Tibial artery (tissue), 4 donors: Measurements from ENCODE around the gene TESK2.
"Not testable (repeated sequence)": the region's sequence is repeated elsewhere in the genome, so short reads cannot be mapped to it uniquely, and the experiment has no call there.

ENCODE experiments used
- DNase-seq, 2 donors: peaks; one replicate each; pipeline ENCODE4 v3.0.0-alpha.2; 2019
- H3K27ac ChIP-seq, 2 donors: fragments of 200-600 bp; sonication (generic) in 1 of 2; 1 replicate in 1 of 2; 2 replicates in 1 of 2; pipeline ENCODE4 v1.5.1; 2018 to 2019; ENCODE audit warnings: mild to moderate bottlenecking in 1 of 2
- H3K27me3 ChIP-seq, 2 donors: fragments of 200-600 bp; sonication (generic) in 1 of 2; one replicate each; pipeline versions ENCODE4 v1.5.1 to v1.6.0; 2016 to 2019
- H3K36me3 ChIP-seq, 3 donors: fragments of 200-600 bp; sonication (generic) in 2 of 3; one replicate each; pipeline ENCODE4 v1.5.1; 2016 to 2019; ENCODE audit warnings: mild to moderate bottlenecking in 2 of 3
- H3K4me1 ChIP-seq, 4 donors: fragments of 200-600 bp; sonication (generic) in 2 of 4; 1 replicate in 3 of 4; 2 replicates in 1 of 4; pipeline ENCODE4 v1.5.1; 2016 to 2019
- H3K4me3 ChIP-seq, 2 donors: fragments of 200-600 bp; sonication (generic) in 1 of 2; 1 replicate in 1 of 2; 2 replicates in 1 of 2; pipeline ENCODE4 v1.5.1; 2018 to 2019; ENCODE audit warnings: mild to moderate bottlenecking in 2 of 2
- H3K9me3 ChIP-seq, 3 donors: fragments of 200-600 bp; sonication (generic) in 1 of 3; one replicate each; pipeline ENCODE4 v1.5.1; 2016 to 2019
- CTCF ChIP-seq, 2 experiments: fragments of 200-600 bp in 1 of 2; fragments of 450-650 bp in 1 of 2; IDR thresholded peaks; one replicate each; pipeline ENCODE4 v1.5.1; 2017 to 2019; ENCODE audit warnings: antibody characterized with exemption in 2 of 2, mild to moderate bottlenecking in 1 of 2, moderate library complexity in 1 of 2
- intact Hi-C: fragments of 100-400 bp; cut with DNase I; formaldehyde crosslinking; loops from one replicate; pipeline ENCODE4 v1.15.0; 2023; ENCODE audit warnings: low total_unique reads

TESK2 gene

DNA sequence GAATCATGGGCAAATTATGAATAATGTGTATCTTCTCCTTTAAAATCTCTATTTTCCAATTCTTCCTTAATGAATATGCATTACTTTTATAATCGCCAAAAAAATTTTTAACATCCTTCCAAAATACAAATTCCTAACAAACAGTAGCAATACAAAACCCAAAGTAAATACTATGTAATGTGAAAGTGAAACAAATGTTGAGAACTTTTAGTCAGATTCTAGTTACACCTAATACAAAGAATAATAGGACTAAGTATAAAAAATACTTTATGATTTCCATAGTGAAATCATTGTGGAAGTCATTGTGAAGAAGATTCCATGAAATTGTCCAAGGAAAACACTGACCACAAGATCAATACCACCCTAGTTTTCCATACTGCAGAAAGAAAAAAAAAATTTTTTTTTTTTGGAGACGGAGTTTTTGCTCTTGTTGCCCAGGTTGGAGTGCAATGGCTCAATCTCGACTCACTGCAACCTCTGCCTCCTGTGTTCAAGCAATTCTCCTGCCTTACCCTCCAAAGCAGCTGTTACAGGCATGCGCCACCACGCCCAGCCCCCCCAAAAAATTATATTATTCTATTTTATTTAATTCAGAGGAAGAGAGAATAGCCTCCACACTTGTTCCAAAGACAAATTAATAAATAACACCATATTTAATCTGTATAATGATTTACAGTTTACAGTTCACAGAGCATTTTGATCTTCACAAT, 11.8 kb downstream of the TESK2 start:
- Histone ChIP-seq H3K9me3 (no peaks in the 10 kb centered on the region), H3K4me3 (no peak overlapping the region), H3K27me3 (no peaks in the 10 kb centered on the region), H3K4me1 (no peaks in the 10 kb centered on the region), H3K36me3 (no peaks in the 10 kb centered on the region), H3K27ac (no peak overlapping the region)
- no peak for TF ChIP-seq CTCF (IDR thresholded peaks at IDR 0.05)
- intact Hi-C loops, result no loop called here
- DNase-seq, result no peak

GRCh38 chr1:45478121-45478814, 12.7 kb downstream of the TESK2 start:
- DNase-seq, result no peak
- no peaks in the 10 kb centered on the region for H3K4me1 ChIP-seq
- intact Hi-C loops, result no loop called here

DNA sequence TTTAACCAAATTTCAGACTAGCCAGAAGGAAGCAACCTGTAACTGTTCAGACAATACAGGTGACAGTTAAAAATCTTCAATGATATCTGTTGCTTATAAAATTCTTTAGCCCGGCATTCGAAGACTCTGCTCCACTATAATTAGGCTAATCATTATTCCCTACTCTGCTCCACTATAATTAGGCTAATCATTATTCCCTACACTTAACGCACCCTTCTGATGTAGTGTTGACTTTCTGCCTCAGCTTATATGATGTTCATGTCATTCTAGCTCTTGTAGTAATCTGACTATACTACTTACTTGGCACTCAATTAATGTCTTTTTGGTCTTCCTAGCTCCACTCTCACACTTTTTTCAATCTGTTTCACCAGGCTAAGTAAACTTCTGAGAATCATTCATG, 13.3 kb downstream of the TESK2 start:
- Histone ChIP-seq H3K4me1 (no peaks in the 10 kb centered on the region), H3K4me3 (no peak overlapping the region), H3K27me3 (no peaks in the 10 kb centered on the region), H3K9me3 (no peaks in the 10 kb centered on the region), H3K27ac (no peak overlapping the region), H3K36me3 (no peaks in the 10 kb centered on the region)
- intact Hi-C loops, result no loop called here
- no peak for DNase-seq
- TF ChIP-seq CTCF (IDR thresholded peaks at IDR 0.05), result no peak

More at GRCh38 chr1:45478121-45478814, 12.7 kb downstream of the TESK2 start:
- H3K27me3 ChIP-seq, result no peaks in the 10 kb centered on the region
- H3K9me3 ChIP-seq, result no peaks in the 10 kb centered on the region
- no peak for TF ChIP-seq CTCF (IDR thresholded peaks at IDR 0.05)
- no peak overlapping the region for H3K4me3 ChIP-seq
- no peaks in the 10 kb centered on the region for H3K36me3 ChIP-seq
- no peak overlapping the region for H3K27ac ChIP-seq

DNA sequence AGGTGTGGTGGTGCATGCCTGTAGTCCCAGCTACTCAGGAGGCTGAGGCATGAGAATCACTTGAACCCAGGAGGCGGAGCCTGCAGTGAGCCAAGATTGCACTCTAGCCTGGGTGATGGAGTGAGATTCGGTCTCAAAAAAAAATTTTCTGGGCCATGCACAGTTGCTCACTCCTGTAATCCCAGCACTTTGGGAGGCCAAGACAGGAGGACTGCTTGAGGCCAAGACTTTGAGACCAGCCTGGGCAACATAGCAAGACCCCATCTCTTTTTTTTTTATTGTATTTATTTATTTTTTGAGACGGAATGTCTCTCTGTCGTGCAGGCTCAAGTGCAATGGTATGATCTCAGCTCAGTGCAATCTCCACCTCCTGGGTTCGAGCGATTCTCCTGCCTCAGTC, 16.8 kb downstream of the TESK2 start:
- H3K9me3 ChIP-seq, DNase-seq, H3K4me3 ChIP-seq, H3K36me3 ChIP-seq, H3K27ac ChIP-seq, intact Hi-C loops, H3K27me3 ChIP-seq, H3K4me1 ChIP-seq: not testable (repeated sequence)

GRCh38 chr1:45473302-45473701, 17.7 kb downstream of the TESK2 start:
- no peaks in the 10 kb centered on the region for H3K9me3 ChIP-seq
- H3K27ac ChIP-seq, result no peak overlapping the region
- H3K4me3 ChIP-seq, result no peak overlapping the region
- no peak for TF ChIP-seq CTCF (IDR thresholded peaks at IDR 0.05)
- intact Hi-C loops, result no loop called here
- no peaks in the 10 kb centered on the region for H3K4me1 ChIP-seq
- DNase-seq, result no peak
- H3K27me3 ChIP-seq, result no peaks in the 10 kb centered on the region
- no peaks in the 10 kb centered on the region for H3K36me3 ChIP-seq

GRCh38 chr1:45470306-45470798, 20.6 kb downstream of the TESK2 start:
- DNase-seq, result no peak
- Histone ChIP-seq H3K4me1 (no peaks in the 10 kb centered on the region), H3K27me3 (no peaks in the 10 kb centered on the region), H3K27ac (no peak overlapping the region), H3K36me3 (no peaks in the 10 kb centered on the region), H3K9me3 (no peaks in the 10 kb centered on the region), H3K4me3 (no peak overlapping the region)
- no peak for TF ChIP-seq CTCF (IDR thresholded peaks at IDR 0.05)
- intact Hi-C loops, result no loop called here

DNA sequence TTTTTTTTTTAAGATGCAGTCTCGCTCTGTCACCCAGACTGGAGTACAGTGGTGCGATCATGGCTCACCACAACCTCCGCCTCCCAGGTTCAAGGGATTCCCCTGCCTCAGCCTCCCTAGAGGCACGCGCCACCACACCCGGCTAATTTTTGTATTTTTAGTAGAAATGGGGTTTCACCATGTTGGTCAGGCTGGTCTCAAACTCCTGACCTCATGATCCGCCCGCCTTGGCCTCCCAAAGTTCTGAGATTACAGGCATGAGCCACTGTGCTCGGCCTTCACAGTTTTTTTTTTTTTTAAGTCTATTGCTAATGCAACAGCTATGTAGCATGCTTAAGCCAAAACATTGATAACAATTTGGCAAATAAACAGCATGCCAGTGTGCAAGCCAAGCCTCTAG, 23.6 kb downstream of the TESK2 start:
- H3K27me3 ChIP-seq, H3K4me3 ChIP-seq, DNase-seq, intact Hi-C loops, H3K27ac ChIP-seq, H3K9me3 ChIP-seq, H3K4me1 ChIP-seq, H3K36me3 ChIP-seq: not testable (repeated sequence)
